Dermis blood vessel endothelial cell (primary cell): ENCODE data around the gene REEP2. TPM values are rescaled to one million over a fixed set of nuclear protein-coding genes. Genes with fewer than 3 reads are reported as not detected.
"Not testable (repeated sequence)": the region's sequence is repeated elsewhere in the genome, so short reads cannot be mapped to it uniquely, and the experiment has no call there.

Experiments
- DNase-seq: peaks from one replicate; pipeline ENCODE4 v3.0.0; 2010
- total RNA-seq: library from RNA; depleted of rRNA; stranded (reverse); fragments of >200 nt; gene quantifications from 2 replicates; pipeline ENCODE4 v1.2.3, GENCODE V29; 2014

The REEP2 gene
- total RNA-seq, 1 donor from 2014 or later, result 0.68 TPM

DNA sequence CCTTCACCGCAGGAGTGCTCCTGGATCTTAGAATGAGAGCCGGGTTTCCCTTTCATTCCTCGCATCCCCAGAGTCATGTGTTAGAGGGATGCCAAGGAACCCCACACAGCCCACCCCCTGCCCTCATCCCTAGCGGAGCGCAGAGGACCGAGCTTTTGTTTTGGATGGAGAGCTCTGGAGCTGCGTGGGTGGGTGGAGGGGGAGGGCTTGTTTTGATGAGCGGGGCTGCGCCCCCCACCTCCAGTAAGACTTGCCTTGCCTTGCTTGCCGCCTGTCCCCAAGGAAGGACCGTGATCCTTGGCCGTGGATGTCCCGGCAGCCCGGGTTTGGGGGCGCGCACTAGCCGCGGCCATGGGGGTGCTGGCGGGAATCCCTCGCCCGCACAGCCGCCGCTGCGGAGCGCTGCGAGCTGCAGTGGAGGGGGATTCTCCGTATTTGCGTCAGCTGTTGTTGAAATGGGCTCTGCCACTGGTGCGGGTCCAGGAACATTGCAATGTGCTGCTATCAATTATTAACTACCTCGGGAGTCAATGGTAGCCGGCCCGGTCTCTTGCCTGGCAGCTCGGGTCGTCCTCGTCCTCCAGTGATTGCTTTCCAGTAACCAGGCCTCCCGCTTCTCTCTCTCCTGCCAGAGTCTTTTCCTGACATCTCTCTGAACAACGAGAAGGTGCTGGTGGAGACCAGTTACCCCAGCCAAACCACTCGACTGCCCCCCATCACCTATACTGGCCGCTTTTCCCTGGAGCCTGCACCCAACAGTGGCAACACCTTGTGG lies 27.5 kb downstream of the REEP2 start:
- no peak for DNase-seq

DNA sequence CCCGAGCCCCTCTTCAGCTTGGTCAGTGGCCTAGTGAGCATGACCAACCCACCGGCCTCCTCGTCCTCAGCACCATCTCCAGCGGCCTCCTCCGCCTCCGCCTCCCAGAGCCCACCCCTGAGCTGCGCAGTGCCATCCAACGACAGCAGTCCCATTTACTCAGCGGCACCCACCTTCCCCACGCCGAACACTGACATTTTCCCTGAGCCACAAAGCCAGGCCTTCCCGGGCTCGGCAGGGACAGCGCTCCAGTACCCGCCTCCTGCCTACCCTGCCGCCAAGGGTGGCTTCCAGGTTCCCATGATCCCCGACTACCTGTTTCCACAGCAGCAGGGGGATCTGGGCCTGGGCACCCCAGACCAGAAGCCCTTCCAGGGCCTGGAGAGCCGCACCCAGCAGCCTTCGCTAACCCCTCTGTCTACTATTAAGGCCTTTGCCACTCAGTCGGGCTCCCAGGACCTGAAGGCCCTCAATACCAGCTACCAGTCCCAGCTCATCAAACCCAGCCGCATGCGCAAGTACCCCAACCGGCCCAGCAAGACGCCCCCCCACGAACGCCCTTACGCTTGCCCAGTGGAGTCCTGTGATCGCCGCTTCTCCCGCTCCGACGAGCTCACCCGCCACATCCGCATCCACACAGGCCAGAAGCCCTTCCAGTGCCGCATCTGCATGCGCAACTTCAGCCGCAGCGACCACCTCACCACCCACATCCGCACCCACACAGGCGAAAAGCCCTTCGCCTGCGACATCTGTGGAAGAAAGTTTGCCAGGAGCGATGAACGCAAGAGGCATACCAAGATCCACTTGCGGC lies 28.2 kb downstream of the REEP2 start:
- DNase-seq, result no peak

DNA sequence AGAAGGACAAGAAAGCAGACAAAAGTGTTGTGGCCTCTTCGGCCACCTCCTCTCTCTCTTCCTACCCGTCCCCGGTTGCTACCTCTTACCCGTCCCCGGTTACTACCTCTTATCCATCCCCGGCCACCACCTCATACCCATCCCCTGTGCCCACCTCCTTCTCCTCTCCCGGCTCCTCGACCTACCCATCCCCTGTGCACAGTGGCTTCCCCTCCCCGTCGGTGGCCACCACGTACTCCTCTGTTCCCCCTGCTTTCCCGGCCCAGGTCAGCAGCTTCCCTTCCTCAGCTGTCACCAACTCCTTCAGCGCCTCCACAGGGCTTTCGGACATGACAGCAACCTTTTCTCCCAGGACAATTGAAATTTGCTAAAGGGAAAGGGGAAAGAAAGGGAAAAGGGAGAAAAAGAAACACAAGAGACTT lies 28.9 kb downstream of the REEP2 start:
- no peak for DNase-seq

DNA sequence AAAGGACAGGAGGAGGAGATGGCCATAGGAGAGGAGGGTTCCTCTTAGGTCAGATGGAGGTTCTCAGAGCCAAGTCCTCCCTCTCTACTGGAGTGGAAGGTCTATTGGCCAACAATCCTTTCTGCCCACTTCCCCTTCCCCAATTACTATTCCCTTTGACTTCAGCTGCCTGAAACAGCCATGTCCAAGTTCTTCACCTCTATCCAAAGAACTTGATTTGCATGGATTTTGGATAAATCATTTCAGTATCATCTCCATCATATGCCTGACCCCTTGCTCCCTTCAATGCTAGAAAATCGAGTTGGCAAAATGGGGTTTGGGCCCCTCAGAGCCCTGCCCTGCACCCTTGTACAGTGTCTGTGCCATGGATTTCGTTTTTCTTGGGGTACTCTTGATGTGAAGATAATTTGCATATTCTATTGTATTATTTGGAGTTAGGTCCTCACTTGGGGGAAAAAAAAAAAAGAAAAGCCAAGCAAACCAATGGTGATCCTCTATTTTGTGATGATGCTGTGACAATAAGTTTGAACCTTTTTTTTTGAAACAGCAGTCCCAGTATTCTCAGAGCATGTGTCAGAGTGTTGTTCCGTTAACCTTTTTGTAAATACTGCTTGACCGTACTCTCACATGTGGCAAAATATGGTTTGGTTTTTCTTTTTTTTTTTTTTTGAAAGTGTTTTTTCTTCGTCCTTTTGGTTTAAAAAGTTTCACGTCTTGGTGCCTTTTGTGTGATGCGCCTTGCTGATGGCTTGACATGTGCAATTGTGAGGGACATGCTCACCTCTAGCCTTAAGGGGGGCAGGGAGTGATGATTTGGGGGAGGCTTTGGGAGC lies 29.5 kb downstream of the REEP2 start:
- no peak for DNase-seq

DNA sequence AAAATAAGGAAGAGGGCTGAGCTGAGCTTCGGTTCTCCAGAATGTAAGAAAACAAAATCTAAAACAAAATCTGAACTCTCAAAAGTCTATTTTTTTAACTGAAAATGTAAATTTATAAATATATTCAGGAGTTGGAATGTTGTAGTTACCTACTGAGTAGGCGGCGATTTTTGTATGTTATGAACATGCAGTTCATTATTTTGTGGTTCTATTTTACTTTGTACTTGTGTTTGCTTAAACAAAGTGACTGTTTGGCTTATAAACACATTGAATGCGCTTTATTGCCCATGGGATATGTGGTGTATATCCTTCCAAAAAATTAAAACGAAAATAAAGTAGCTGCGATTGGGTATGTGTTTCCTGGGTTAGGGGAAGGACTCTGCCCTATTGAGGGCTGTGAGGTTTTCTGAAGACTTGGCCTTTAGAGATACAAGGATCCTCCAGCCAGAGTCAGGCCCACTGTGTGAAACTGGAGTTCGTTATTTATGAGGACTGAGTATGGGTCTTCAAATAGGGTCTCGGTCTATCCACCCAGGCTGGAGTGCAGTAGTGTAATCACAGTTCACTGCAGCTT lies 30.2 kb downstream of the REEP2 start:
- DNase-seq, result no peak

DNA sequence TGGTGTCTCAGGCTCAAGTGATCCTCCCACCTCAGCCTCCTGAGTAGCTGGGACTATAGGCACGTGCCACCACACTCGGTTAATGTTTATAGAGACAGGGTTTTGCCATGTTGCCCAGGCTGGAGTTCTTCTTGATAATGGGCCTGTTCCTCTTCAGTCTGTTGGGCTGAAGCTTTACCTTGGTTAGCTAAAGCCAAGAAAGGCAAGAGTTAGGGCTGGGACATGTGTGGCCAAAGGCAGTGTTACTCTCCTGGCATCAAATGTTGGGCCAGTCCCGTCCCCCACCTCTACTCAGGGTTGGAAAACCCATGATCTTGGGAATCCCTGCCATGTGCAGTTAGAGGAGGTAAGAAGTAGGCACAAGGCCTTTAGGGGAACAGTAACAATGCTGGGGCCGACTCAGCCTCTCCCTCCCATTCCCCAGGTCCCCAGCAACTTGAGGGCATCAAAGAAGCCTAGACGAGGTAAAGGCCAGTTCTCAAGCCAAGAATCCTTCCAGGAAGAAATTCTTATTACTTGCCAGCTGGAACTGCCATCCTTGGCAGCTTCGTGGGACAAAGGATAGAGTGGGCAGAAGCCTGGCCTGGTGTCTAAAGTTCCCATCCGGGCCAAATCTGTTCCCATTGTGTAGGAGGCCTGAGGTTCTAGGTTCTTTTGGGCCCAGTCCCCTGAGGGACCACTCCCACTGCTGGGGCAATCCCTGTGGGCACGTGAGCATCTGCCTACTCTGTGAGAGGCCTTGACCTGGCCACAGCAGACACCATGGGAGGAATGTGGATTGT lies 30.9 kb downstream of the REEP2 start:
- DNase-seq, result peak; percentile 60

DNA sequence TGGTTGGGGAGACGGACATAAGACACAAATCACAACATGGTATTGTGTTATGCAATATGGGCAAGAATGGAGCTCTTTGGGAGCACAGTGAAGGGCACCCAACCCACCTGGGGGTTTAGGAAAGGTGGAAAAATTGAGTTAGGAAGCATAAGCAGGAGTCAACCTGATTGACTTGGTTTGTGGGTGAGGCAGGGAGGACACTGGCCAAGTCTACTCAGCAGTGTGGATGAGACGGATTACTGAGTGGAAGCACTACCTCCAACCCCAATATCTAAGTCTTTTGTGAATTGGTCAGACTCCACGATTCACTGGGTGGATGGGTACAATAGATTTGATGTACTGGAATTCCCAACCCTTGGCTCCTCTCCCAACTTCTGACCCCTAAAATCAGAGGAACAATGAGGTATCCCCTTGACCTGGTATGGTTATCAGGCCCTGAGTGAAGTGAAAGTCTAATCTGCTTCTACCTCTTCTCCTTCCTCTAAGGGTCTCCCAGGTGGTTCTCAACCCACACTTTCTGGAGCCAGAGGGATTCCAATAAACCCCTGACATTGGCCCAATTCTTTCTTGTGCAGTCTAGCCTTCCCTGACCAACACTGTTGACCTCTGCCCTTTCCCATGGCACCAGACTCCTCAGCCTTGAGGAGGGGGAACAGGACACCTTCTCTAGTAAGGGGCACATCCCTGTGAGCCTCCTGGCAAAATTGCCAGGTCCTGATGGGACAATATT lies 31.6 kb downstream of the REEP2 start:
- no peak for DNase-seq

DNA sequence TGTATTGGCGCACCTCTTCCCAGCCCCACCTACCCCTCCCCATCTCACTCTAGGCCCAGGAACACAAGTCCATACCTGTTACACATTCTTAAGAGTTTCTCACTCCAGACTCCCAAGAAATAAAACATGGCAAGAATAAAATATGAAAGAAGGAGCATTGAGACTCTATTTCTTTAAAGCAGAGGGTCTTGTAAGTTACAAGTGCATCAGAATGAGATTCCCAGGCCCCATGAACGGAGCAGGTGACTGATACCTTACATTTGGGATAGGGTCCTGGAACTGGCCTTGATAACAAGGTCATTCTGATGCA lies 32.1 kb downstream of the REEP2 start:
- DNase-seq, result no peak

DNA sequence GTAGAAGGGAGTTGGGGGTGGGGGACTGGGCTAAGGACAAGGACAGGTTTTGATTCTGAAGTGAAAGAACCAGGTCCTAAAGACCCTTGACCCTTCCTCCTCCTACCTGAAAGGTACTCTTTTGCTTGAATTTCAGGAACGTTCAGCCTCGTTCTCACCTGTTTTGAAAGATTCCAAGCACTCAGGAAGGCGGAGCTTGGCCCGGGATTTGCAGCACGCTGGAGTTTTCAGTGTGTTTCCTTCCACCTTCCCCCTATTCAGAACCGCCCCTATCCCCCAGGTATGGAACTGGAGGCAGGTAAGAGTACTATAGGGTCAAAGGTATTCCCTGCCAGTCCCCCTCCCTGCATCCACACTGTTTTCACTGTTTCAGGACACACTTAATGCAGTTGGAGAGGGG lies 33.5 kb downstream of the REEP2 start:
- DNase-seq, result no peak

DNA sequence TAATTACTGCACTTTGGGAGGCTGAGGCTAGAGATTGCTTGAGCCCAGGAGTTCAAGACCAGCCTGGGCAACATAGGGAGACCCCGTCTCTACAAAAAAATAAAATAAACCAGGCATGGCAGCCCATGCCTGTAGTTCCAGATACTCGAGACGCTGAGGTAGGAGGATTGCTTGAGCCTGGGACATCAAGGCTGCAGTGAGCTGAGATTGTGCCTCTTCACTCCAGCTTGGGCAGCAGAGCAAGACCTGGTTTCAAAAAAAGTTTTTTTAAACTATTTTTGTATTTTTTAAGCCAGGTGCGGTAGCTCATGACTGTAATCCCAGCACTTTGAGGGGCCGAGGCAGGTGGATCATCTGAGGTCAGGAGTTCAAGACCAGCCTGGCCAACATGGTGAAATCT lies 34.3 kb downstream of the REEP2 start:
- not testable (repeated sequence) for DNase-seq

DNA sequence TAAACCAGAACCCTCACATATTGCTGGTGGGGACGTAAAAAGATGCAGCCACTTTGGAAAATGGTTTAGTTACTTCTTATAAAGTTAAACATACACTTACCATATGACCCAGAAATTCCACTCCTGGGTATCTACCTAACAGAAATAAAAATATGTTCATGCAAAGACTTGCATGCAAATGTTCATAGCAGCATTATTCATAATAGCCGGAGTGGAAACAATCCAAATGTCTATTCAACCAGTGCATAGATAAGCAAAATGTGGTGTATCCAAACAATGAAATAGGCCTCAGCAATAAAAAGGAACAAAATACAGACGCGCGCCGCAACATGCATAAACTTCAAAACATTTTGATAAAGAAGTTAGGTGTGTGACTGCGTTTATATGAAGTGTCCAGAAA lies 38.1 kb downstream of the REEP2 start:
- no peak for DNase-seq

DNA sequence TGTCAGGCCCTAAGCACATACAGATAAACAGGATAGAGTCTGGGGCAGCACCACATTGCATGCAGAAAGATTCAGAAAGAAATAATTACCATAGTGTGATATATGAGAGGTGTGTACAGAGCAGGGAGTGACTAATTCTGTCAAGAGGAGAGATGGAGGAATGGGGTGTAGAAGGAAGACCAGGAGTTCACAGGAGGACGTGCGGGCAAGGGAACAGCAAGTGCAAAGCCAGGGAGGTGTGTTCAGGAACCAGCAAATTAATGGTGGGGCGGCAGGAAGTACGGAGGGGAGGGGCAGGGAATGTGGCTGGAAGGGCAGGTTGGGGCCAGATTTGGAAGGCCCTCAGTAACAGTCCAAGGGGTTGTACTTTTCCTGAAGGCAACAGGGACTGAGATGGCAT lies 43.8 kb downstream of the REEP2 start:
- no peak for DNase-seq

DNA sequence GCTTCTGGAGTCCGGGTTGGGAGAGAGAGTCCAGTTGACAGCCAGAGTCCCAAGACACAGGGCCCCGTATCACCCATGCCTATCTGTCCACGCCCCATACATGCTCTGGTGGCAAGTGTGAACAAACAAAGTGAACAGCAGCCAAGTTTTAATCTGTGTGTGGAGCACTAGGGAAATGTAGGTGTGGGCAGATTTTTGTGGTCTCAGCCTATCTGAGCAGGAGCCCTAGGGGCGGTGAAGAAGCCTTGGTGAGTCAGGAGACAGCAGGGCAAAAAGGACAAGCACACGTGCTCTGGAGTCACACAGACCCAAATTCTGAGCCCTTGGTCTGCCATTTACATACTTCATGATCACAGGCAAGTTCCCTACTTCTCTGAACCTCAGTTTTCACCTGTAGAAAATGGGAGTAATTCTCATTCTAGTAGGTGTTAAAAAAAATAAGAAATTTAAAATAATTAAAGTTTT lies 49.7 kb downstream of the REEP2 start:
- DNase-seq, result no peak

DNA sequence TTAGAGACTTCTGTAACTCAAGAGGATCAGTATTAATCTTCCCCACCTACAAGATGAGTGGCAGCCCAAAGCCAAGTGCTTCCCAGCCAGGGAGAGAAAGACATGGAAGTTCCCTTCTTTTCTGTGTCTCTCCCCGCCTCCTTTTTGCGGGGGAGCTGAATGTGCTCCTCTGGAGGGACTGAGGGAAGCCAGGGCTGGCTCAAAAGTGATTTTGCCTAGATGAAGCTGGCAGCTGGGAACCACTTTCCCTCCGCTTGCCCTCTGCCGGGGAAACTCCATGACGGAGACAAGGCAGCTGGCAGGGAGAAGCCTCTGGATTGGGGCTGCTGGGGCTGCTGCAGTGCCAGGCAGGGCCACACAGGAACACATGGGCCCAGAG lies 50.8 kb downstream of the REEP2 start:
- DNase-seq, result no peak

DNA sequence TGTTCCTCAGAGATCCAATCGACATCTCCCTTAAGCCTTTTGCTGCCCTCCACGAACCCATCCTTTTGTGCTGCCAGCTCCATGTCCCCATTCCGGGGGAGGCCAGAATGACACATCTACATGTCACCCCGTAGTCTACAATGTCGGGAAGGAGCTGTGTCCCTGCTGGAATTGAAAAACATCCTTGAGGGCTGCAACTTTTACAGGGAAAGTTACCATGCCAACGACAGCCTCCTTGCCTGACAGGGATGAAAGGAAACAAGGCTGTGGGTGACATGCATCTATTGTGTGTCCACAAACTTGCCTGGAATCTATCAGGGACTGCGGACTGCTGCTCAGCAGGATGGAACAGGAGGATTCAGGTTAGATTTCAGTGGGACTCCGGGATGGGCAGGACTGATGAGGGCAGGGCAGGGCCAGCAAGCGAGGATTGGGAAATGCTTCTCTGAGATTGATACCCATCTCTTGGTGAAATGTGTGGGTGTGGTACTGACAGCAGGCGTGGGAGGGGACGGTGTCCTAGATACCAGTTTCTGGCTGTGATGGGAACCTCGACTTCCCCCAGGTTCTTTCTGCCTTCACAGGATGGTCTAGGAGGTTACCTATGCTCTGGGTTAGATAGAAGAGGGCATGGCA lies 51.9 kb downstream of the REEP2 start:
- no peak for DNase-seq

DNA sequence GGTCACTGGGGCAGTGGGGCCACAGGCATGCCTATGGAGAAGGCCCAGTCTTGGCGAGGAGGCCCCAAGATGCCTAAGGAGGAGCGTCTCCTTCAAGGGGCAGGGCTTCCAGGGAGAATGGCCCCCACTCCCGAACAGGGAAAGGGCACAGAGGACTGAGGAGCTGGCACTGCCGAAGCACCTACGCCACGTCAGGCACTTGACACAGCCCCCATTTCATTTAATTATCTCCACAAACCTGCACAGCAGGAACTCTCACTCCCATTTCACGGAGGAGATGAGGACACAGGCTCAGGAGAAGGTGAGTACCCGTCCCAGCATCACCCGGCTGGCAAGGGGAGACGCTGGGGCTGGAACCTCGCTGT lies 52.4 kb downstream of the REEP2 start:
- DNase-seq, result no peak

DNA sequence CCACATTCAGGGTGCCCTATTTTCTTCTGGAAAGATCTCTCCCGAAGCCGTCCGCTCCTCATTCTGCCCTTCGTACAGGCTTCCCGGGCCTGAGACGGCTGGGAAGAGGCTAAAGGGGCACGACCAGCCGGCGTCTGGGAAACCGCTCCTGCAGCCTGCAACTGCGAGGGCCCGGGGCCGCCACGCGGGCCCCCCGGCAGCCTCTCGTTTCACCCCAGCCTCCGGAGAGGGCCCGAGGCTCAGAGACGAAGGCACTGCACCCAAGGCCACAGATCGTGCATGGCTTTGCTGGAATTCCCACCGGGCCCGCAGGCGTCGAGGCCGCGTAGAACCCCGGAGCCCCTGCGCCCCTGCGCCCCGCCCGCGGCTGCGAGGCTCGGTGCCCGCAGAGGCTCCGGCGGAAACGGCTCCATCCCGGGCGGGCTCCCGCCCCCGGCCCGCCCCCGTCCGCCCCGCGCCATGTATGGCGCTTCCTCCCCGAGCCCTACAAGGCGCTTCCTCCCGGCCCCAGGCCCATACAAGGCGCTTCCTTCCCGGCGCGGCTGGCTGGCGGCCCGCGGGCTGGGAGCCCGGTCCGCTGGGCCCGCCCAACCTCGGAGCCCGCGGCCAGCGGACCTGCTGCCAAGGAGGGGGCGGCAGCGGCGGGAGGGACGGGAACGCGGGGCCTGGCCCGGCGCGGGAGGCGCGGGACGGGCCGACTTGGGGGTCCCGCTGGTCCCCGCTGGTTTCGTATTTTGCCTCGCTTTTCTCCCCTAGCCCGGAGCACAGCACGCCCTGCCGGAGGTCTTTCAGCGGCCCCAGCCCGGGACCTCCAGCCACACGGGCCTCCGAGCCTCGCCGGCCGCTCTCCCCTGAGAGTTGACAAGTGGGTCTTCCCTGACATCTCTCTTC lies 53.1 kb downstream of the REEP2 start:
- DNase-seq, result peak; percentile 89

DNA sequence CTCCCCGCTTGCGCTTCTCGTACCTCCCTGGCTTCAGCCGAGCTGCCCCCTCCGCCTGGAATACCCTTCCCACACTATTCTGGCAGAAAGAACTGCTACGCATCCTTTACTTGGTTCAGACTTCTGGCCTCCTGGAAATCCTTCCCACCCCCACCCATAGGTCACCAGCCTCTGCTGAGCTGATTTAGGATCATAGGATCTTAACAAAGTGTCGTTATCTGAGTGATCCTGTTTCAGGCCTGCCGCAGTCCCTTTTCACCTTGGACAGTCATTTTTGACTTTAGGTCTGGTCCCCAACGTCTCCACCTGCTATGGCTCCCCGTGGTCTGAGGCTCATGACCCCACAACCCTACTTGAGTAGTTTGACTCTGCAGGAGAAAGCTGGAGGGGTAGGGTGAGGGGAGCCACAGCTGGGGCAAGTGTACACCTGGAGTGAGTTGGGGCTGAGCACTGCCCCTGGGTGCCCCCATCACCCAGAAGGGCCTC lies 53.7 kb downstream of the REEP2 start:
- DNase-seq, result no peak

DNA sequence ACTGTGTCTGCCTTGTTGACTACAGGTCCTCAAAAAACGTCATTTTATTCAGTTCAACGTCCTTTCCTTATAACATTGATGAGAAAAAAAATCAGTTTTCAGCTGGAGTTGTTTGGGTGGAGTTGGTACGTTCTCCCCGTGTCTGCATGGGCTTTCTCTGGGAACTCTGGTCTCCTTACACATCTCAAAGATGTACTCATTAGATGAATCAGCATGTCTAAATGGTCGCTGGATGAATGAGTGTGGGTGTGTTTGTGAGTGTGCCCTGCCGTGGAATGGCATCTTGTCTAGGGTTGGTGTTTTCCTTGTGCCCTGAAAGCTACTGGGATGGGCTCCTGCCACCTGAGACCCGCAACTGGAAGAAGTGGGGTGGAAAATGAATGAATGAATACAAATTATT lies 56.5 kb downstream of the REEP2 start:
- DNase-seq, result no peak
